HS-5 (cell line): ENCODE data around the gene PRCC.
"Not testable (repeated sequence)": the region's sequence is repeated elsewhere in the genome, so short reads cannot be mapped to it uniquely, and the experiment has no call there.

Experiments used
- DNase-seq: peaks from one replicate; pipeline ENCODE4 v3.0.0-alpha.2; 2012; ENCODE audit warnings: low read depth

PRCC gene

GRCh38 chr1:156760796-156761104 lies 6.6 kb upstream of the PRCC start:
- DNase-seq, result no peak

GRCh38 chr1:156765136-156765535 lies 2.2 kb upstream of the PRCC start:
- not testable (repeated sequence) for DNase-seq

GRCh38 chr1:156765666-156766065 lies 1.7 kb upstream of the PRCC start:
- DNase-seq, result no peak

- DNase-seq, result no peak
Measured at GRCh38 chr1:156766298-156767100, 836 bp upstream of the PRCC start.

GRCh38 chr1:156767879-156768604 lies 707 bp downstream of the PRCC start:
- no peak for DNase-seq

GRCh38 chr1:156768610-156769295 lies 1.4 kb downstream of the PRCC start:
- DNase-seq, result no peak

GRCh38 chr1:156772222-156772621 lies 4.9 kb downstream of the PRCC start:
- no peak for DNase-seq

GRCh38 chr1:156772728-156773497 lies 5.6 kb downstream of the PRCC start:
- DNase-seq, result no peak

- DNase-seq, result no peak
Measured at GRCh38 chr1:156773607-156774006, 6.3 kb downstream of the PRCC start.

GRCh38 chr1:156775799-156776198 lies 8.5 kb downstream of the PRCC start:
- no peak for DNase-seq

- DNase-seq, result no peak
Measured at GRCh38 chr1:156776942-156777341, 9.6 kb downstream of the PRCC start.

GRCh38 chr1:156777573-156777972 lies 10.2 kb downstream of the PRCC start:
- no peak for DNase-seq

GRCh38 chr1:156781585-156782186 lies 14.4 kb downstream of the PRCC start:
- no peak for DNase-seq

GRCh38 chr1:156785458-156785857 lies 18.1 kb downstream of the PRCC start:
- DNase-seq, result no peak

GRCh38 chr1:156786640-156787039 lies 19.3 kb downstream of the PRCC start:
- no peak for DNase-seq

- DNase-seq, result no peak
Measured at GRCh38 chr1:156788136-156788535, 20.8 kb downstream of the PRCC start.

- DNase-seq, result no peak
Measured at GRCh38 chr1:156789621-156790318, 22.4 kb downstream of the PRCC start.

- no peak for DNase-seq
Measured at GRCh38 chr1:156794506-156795373, 27.4 kb downstream of the PRCC start.

GRCh38 chr1:156795374-156795733 lies 28.0 kb downstream of the PRCC start:
- DNase-seq, result no peak

GRCh38 chr1:156795787-156796186 lies 28.5 kb downstream of the PRCC start:
- no peak for DNase-seq
